HG02870 (cell line): ENCODE results near the gene GNAI1.
A peak's percentile ranks its signal among the peaks of the same experiment; 100 is the strongest.

Source experiments
- ATAC-seq: cut with Tn5 transposase; IDR thresholded peaks from one replicate; pipeline ENCODE4 v1.9.1; 2021; ENCODE audit warnings: mild to moderate bottlenecking, moderate library complexity; ENCODE audit not compliant: unreplicated experiment

GNAI1 gene

DNA sequence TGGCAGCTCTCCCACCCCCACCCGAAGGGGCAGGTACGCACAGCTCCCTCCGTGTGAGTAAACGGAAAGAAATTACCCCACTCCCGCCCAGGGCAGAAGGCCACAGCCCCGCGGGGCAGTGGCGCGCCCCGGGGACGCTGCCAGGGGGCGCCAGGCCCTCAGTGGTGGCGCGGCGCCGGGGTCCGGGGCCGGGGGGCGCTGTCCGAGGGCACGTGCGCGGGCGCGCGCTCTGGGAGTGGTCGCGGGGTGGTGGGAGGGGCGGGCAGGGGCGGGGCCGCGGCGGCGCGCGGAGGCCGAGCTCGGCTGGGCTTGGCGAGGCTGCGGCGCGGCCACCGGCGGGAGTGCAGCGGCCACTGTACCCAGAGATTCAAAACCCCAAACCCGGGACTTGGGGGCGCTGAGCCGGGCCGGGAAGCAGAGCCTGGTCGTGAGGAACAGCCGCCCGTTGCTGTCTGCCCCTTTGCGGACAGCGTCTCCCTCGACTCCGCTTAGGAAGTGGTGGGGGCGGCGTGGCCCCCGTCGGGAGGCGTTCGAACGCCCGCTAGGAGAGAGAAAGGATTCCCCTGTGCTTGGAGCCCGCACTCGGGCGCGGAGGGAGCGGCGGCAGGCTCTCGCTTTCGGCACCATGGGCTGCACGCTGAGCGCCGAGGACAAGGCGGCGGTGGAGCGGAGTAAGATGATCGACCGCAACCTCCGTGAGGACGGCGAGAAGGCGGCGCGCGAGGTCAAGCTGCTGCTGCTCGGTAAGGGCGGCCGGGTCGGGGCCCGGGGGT, at the start of gene GNAI1:
Gene GNAI1, plus strand, starts transcription at position 296 of the 773 bp plus-strand sequence. Its CDS starts 330 bp downstream, at position 626.
- peak; percentile 45 for ATAC-seq

DNA sequence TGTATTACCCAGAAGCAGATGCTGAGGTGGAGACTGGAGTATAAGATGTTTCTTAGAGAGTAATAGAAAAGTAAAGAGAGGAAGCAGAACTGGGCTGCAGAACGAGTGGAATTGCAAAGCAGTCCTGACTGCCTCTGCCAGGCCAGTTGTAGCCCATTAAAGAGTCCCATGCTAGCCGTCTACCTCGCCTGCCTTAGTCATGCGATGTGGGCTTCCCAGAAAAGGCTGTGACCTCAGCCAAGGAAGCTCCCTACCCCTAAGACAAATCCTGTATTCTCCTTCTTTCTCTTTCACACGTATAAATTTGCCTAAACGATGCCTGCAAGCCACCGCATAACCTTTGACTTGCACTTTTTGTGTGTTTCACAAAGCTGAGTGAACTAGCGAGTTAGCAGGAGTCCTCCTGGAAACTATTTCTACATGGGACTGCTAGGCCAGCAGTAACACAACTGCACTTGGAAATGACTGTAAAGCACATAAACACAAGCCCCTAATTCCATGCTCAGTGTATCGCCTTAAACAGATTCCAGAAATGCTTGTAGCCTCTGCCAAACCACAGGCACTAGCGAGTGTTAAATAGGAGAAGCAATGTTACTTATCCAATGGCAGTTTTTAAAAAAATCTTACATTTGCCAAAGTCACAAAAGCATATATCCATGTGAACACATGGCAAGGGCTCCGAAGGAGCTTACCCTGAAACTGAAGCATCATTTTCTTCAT, 47.4 kb upstream of the GNAI1 start:
- ATAC-seq = no peak

DNA sequence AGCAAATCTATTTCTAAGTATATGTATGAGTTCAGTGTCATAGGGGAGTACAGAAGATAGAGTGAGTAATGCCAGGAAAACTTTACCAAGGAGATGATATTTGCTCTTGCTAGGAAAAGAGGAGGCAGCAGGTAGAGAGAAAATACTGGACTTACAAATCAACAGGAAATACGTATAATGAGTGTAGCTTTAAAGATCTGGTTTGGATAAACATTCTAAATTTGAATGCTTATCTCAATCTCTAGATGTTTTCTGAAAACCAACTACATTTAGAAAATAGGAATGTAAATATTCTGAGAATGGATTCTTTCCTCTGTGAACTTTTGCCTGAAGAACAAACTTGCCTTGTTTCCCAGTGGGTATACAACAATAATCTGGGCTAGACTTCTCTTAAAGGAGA, 46.9 kb upstream of the GNAI1 start:
- ATAC-seq = no peak

DNA sequence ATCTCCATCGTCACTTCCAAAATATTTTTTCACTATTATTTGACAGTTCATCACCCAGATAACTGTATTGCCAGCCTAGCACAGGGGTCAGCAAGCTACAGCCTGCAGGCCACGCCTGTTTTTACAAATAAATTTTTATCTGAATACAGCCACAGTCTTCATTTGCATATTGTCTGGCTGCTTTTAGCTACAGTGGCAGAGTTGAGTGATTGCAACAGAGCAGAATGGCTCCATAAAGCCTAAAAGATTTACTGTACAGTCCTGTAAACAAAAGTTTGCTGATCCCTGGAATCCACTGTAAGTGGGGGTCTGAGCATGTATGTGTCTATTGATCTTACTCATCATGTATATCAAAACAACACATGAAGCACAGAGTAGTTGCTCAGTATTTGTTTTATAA, 45.9 kb upstream of the GNAI1 start:
- ATAC-seq = no peak

DNA sequence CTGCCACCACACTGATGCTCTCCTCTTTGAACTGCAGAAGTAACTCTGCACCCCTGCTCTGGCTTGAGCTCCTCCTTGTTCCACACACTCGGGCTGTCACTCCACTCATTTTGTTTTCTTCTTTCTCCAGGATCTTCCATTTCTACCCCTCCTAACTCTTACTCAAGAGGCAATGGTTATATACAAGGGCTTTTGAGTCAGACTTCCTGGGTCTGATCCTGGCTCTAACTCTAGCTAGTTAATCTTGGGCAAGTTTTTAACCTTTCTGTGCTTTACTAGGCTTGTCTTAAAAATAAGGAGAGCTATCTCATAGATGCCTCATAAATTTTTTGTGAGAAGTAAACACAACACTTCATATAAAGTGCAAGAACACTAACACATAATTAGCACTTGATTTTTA, 45.3 kb upstream of the GNAI1 start:
- ATAC-seq = no peak

DNA sequence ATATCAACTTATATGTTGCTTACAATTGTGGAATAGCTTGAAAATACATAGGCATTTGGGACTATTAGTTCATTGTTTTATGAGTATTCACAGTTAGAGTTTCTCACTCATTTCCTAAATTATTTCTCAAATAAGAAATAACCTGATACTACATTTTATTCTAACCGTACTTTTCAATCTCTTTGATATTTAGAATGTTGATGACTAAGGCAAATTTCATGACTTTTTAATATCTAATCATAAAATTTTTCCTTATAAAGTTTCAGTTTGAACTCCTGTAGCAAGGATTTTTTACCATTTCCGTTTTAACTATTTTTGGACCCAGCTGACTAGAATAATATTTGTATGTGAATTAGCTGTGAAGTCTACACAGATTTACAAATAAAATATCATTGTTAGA, 41.3 kb upstream of the GNAI1 start:
- ATAC-seq = no peak

DNA sequence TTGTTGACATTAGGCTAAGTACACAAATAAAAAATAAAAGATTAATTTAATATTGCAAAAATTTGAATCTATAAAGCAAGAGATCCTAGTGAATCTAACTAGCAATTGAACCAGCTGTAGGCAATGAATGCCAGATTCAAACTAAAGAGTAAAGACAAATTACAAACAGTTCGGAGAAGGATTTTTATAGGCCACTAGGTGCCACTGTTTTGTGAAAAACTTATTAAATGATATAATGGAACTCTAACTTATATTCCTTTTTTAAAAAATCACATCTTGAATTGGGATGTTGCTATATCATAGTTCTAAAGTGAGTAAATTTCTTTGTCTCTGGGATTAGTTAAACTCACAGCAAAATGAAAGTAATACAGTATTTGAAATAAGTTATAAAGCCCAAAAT, 39.1 kb upstream of the GNAI1 start:
- no peak for ATAC-seq

DNA sequence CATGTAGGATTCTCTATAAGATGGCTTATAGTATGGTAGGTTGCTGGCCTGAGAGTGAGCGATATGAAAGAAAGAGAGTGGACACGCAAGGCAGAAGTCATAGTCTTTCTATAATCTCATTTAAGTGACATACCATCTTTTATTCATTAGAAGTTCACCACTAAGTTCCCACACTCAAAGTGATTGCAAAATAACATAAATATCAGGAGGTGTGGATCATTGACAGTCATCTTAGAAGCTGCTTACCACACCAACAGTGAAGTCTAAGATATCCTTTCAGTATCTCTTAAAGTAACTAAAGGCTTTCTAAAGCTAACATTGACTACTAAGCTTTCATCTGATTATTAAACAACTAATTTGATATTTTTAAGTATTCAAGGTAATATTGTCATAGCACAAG, 36.9 kb upstream of the GNAI1 start:
- no peak for ATAC-seq

DNA sequence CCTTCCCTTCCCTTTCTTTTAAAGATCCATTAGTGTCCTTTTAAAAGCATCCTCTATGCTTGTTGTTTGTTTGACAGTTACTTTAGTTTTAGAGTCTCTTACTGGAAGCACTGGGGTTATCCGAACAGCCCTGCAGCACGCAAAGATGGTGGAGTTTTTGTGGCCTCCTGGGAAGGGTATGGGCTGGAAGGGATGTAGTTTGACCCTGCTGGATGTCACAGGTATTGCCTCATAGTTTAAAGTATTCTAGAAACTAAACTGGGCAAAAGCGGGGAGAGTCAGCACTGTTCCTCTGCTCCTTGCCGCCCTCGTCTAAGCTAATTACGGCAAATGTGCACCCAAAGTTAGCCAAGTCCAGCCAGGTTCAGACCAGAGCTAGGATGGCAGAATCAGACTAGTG, 35.8 kb upstream of the GNAI1 start:
- peak; percentile 50 for ATAC-seq

DNA sequence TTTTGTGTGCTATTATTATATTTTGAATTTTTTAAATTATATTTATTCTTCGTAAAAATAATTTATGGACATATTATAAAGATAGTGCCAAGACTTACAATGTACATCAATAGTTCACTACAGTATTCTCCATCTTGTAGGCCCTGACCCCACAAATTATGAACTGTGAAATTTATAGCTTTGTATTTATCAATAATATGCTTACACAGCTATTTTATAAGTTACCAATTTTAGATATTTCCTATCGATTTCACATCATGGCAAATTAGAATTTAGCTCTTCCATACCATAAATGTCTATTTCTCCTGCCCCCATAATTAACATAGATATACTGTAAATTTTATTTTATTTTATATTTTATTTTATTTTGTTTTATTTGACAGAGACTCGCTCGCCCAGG, 34.4 kb upstream of the GNAI1 start:
- ATAC-seq = no peak

DNA sequence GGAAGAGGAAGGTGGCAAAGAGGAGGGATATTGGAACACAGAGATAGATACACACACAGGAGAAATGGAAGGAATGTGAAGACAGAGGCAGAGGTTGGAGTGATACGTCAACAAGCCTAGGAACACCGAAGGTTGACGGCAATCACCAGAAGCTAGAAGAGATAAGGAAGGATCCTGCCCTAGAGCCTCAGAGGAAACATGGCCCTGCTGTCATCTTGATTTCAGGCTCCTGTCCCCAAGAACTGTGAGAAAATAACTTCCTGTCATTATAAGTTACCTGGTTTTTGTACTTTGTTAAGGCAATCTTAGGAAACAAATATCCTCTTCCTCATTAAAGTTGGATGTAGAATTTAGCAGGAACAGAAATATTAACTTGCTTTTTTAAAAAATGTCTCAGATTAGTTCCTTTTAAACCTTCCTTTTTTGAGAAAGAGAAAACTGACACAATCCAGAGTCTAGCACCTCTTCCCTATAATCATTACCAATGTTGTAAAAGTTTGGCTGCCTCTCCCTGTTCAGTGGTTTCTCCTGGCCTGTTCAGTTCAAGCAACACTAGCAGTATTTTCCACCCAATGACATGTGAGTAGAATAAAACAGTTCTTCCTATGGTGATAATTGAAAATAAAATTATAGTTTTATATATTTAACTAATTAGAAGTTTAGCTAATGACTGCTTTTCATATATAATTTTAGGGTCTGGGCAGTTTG, 28.8 kb upstream of the GNAI1 start:
- ATAC-seq = no peak

DNA sequence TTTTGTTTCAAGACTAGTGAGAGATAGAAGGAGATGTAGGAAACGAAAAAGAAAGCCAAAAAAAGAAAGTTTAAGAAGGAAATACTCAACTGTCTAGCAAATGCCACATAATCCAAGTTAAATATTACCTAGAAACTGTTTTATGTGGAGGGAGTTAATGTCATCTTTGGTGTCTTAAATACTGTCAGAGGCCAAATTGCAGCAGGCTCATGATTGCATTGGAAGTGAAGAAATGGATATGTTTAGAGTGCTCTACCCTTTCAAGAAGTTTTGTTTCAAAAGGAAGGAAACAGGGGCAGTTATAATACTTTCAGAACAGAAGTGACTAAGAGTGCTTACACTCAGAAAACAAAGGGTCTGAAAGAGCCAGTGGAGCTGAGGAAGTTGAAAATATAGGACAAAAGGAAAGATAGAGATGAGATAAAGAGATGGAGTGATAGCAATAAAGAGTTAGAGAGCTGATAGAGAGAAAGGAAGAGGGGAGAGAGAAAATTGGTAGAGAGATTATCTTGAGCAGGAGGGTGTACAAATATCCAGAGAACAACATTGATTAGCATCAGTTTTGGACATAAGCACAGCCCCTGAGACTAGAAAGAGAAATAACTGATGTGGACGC, 28.0 kb upstream of the GNAI1 start:
- ATAC-seq = no peak

DNA sequence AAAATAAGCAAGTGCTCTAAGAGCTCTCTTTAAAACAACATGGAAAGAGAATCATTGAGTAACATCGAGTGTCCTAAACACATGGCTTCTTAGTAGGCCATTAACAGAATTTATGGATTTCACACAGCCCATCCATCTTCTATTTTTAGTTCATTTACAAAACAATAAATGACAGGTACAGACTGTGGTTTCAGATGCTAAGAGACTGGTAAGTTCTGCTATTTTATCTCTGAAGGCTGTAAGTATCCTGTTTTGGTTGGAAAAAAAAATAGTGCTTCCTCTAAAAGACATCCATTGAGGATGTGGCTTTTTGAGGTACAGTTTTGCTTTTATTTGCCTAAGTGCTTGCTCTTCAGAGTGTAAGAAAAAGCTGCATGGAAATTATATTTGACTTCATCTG, 27.4 kb upstream of the GNAI1 start:
- ATAC-seq = no peak

DNA sequence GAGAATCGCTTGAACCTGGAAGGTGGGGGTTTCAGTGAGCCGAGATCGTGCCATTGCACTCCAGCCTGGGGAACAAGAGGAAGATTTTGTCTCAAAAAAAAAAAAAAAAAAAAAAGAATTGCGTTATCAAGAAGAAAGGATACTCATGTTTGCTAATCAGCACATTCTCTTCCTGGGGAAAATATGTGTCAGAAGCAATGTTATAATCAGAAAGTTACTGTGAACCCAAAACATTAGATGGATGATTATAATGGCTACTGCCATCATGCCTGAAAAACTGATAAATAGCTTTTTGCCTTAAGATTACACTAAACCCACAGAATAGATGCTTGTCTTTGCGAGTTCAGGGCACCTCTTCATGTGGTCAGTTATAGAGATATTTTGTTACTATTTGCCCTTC, 24.3 kb upstream of the GNAI1 start:
- ATAC-seq = no peak

DNA sequence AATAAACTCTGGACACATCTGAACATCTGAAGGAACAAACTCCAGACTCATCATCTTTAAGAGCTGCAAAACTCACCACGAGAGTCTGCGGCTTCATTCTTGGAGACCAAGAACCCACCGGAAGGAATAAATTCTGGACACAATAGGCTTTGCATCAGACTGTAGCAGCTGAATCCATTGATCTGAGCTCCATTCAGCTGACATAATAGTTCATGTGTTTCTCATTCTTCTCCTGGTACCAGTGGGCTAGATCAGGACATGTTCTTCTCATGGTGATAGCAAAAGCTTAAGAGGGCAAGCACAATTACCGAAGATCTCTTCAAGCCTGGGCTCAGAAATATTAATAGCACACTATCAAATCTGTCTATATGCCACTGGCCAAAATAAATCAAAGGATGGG, 20.5 kb upstream of the GNAI1 start:
- no peak for ATAC-seq

DNA sequence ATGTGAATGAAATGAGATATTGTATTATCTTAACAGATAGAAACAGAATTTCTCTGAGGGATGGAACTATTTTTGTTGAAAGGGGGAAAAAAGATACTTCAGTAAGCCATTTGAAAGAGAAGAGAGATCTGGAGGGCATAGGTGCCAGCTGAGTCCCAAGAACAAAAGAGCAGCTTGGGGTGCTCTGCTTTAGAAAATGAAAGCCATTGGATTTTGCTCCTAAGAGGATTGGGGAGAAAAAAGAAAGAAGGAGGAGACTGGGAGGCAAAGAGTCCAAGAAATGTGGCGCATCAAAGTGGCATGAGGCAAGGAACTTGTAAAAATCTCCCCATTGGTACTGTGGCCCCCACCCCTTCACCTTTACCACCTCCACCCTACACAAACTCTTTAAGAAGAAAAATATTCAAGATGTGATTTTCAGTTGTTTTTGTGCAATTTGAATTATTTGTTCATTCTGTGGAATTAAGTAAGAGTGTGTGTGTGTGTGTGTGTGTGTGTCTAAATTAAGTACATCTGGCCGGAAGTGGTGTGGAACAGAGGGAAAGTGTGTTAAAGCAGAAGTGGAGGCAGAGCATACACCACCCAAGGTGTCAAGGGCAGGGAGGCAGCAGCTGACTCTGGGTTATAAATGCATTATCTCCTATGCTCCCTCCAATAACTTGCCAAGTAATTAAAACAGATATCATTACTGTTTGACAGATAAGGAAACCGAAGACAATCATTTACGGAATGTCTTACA, 9.9 kb upstream of the GNAI1 start:
- ATAC-seq = no peak

DNA sequence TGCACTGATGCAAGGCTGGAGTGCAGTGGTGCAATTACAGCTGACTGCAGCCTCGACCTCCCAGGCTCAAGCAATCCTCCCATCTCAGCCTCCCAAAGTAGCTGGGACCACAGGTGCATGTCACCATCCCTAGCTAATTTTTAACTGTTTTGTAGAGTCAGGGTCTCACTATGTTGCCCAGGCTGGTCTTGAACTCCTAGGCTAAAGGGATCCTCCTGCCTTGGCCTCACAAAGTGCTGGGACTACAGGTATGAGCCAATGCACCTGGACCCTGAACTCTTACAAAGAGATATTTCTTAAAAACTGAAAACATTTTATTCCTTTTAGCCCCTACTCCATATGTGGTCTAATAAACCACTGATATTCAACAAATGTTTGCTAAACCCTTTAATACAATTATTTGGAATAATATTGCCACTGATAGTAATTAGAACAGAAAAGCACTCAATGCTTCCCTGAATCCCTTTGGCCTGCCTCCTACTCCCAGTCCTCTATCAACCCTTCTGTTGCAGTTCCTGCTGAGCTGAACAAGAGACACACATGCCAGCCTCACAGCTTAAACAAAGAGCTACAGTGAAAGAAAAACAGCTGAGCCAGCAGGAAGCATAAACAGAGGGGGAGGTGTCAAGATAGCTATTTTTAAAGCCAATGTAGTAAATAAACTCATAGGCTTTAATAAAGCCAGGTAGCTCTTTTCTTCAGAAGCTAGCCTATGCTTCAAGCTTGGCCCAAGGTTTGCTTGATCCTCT, 7.0 kb upstream of the GNAI1 start:
- no peak for ATAC-seq

DNA sequence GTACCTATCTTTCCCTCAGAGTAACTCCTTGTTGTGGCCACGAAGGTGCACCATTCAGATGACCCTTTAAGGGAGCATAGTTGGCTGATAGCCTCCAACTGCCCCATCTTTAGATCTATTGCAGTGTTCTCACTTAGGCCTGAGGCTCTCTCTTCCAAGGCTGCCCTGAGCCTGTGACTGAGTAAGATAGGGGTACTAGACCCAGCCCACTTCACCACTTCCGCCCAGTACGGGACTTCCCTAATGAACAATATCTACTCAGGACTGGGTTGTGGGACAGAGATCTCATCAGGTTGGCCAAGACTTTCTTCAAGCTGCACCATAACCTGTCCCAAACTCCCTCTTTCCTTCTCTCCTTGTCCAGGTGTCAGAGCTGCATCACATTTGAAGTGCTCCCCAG, 5.7 kb upstream of the GNAI1 start:
- no peak for ATAC-seq

DNA sequence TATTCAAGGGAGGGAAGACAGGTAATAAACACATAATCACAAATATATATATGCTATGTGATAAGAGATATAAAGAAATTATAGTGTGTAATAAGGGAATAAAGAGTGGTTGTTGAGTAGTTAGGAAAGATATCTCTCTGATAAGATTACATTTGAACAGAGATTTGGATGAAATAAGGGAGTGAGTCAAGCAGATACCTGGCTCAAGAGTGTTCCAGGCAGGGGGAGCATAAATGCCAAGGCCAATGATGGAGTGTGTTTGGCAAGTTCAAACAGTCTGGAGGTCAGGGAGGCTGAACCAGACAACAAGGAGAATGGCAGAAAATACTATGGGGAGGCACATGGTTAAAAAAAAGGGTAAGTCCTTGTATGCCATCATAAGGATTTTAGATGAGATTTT, 4.8 kb upstream of the GNAI1 start:
- no peak for ATAC-seq
